HG03460 (cell line): ENCODE data around the gene HS6ST1.
"Not testable (repeated sequence)": the region's sequence is repeated elsewhere in the genome, so short reads cannot be mapped to it uniquely, and the experiment has no call there.

ENCODE experiments used
- ATAC-seq: cut with Tn5 transposase; IDR thresholded peaks from one replicate; pipeline ENCODE4 v1.9.1; 2021; ENCODE audit not compliant: unreplicated experiment

The HS6ST1 gene

GRCh38 chr2:128269990-128270671, 48.5 kb downstream of the HS6ST1 start:
- no peak for ATAC-seq

GRCh38 chr2:128269063-128269989, 49.3 kb downstream of the HS6ST1 start:
- no peak for ATAC-seq

- ATAC-seq = not testable (repeated sequence)
Measured at GRCh38 chr2:128268611-128269010, 50.1 kb downstream of the HS6ST1 start.

- ATAC-seq = not testable (repeated sequence)
Measured at GRCh38 chr2:128268145-128268544, 50.5 kb downstream of the HS6ST1 start.

- ATAC-seq = not testable (repeated sequence)
Measured at GRCh38 chr2:128267649-128268048, 51.0 kb downstream of the HS6ST1 start.

- not testable (repeated sequence) for ATAC-seq
Measured at GRCh38 chr2:128267197-128267596, 51.5 kb downstream of the HS6ST1 start.

- ATAC-seq = not testable (repeated sequence)
Measured at GRCh38 chr2:128266463-128266862, 52.2 kb downstream of the HS6ST1 start.

- ATAC-seq = not testable (repeated sequence)
Measured at GRCh38 chr2:128265608-128265993, 53.1 kb downstream of the HS6ST1 start.

GRCh38 chr2:128264881-128265607, 53.6 kb downstream of the HS6ST1 start:
- ATAC-seq = no peak

- no peak for ATAC-seq
Measured at GRCh38 chr2:128263902-128264331, 54.8 kb downstream of the HS6ST1 start.

GRCh38 chr2:128262315-128263253, 56.1 kb downstream of the HS6ST1 start:
- no peak for ATAC-seq

- ATAC-seq = no peak
Measured at GRCh38 chr2:128261245-128262128, 57.2 kb downstream of the HS6ST1 start.

GRCh38 chr2:128260239-128261138, 58.2 kb downstream of the HS6ST1 start:
- ATAC-seq = no peak

- no peak for ATAC-seq
Measured at GRCh38 chr2:128259585-128259984, 59.1 kb downstream of the HS6ST1 start.

- ATAC-seq = no peak
Measured at GRCh38 chr2:128258218-128258617, 60.5 kb downstream of the HS6ST1 start.

GRCh38 chr2:128252501-128252900, 66.2 kb downstream of the HS6ST1 start:
- ATAC-seq = no peak

GRCh38 chr2:128252086-128252485, 66.6 kb downstream of the HS6ST1 start:
- not testable (repeated sequence) for ATAC-seq
